IPS DF 6.9 (cell line): ENCODE data around the gene LSP1.
A peak's percentile ranks its signal among the peaks of the same experiment; 100 is the strongest.

ENCODE experiments used
- DNase-seq: peaks from one replicate; pipeline ENCODE4 v3.0.0-alpha.2; 2013; ENCODE audit warnings: low read depth, low spot score
- H3K27ac ChIP-seq: one replicate; pipeline ENCODE4 v1.5.1; 2013; ENCODE audit warnings: low read length, control low read depth
- H3K27me3 ChIP-seq: 2 replicates; pipeline ENCODE4 v1.6.1; 2013; ENCODE audit warnings: mild to moderate bottlenecking, low read length; ENCODE audit not compliant: control insufficient read depth, insufficient read depth
- H3K36me3 ChIP-seq: 2 replicates; pipeline ENCODE4 v1.6.1; 2013; ENCODE audit warnings: low read length; ENCODE audit not compliant: control insufficient read depth, insufficient read depth
- H3K4me1 ChIP-seq: 2 replicates; pipeline ENCODE4 v1.6.1; 2013; ENCODE audit warnings: low read length; ENCODE audit not compliant: control insufficient read depth, insufficient read depth
- H3K4me3 ChIP-seq: 2 replicates; pipeline ENCODE4 v1.5.1; 2013; ENCODE audit warnings: mild to moderate bottlenecking, low read length
- H3K9me3 ChIP-seq: 2 replicates; pipeline ENCODE4 v1.6.1; 2013; ENCODE audit warnings: low read length, inconsistent platforms; ENCODE audit not compliant: control insufficient read depth, insufficient read depth
- WGBS: extraction: QIAGEN DNeasy Blood & Tissue Kit; methylation state at CpG from one replicate; pipeline ENCODE4 v1.1.7; 2013; ENCODE audit warnings: mixed read lengths, missing lambda C conversion rate; ENCODE audit not compliant: insufficient read length, insufficient coverage; 5-methylcytosine and 5-hydroxymethylcytosine counted together

LSP1 gene

GRCh38 chr11:1824221-1825038 lies 28.5 kb upstream of the LSP1 start:
- H3K4me1 ChIP-seq: no peaks in the 10 kb centered on the region; the same call in 1 of the 2 replicates
- H3K27ac ChIP-seq: no peak overlapping the region
- no peak for DNase-seq
- peaks cover 2% of the 10 kb centered on the region; the same call in 1 of the 2 replicates for H3K36me3 ChIP-seq
- no peaks in the 10 kb centered on the region for H3K27me3 ChIP-seq
- no peak overlapping the region for H3K4me3 ChIP-seq
- H3K9me3 ChIP-seq: no peaks in the 10 kb centered on the region
- WGBS: no CpG with 5 or more reads among the region's 23 CpGs

DNA sequence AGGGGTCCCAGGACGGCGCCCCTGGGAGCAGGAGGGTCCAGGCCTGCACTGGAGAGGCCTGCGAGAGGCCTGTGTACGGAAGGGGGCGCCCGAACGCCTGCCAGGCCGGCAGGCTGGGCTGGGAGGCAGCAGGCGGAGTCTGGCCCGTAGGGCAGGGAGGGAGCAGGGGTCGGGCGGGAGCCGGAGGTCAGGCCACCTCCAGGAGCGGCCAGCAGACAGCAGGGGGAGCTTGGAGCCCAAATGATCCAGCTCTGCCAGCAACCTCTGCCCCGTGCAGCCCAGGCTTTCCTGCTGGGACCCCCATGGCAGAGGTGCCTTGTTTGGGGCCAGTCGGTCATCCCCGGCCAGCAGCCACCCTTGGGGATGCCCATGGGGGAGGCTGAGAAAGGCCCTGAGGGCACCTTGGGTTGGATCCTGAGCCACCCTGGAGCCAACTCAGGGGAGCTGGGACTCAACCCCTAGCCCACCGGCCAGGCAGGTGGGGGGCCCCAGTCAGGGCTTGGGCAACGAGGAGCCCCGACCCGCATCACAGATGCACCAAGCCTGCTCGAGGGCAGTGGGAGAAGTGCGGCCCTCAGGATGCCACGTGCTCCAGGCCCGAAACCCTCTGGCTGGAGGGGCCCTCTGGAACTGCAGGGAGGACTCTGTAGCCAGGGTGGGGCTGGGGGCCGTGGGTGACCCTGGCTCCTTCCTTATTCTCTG lies 27.7 kb upstream of the LSP1 start:
- no CpG with 5 or more reads among the region's 26 CpGs for WGBS
- Histone ChIP-seq H3K4me1 (no peaks in the 10 kb centered on the region; the same call in 1 of the 2 replicates), H3K36me3 (peaks cover 2% of the 10 kb centered on the region; the same call in 1 of the 2 replicates), H3K27ac (no peak overlapping the region), H3K9me3 (no peaks in the 10 kb centered on the region), H3K27me3 (no peaks in the 10 kb centered on the region), H3K4me3 (no peak overlapping the region)
- DNase-seq: peak; percentile 71

DNA sequence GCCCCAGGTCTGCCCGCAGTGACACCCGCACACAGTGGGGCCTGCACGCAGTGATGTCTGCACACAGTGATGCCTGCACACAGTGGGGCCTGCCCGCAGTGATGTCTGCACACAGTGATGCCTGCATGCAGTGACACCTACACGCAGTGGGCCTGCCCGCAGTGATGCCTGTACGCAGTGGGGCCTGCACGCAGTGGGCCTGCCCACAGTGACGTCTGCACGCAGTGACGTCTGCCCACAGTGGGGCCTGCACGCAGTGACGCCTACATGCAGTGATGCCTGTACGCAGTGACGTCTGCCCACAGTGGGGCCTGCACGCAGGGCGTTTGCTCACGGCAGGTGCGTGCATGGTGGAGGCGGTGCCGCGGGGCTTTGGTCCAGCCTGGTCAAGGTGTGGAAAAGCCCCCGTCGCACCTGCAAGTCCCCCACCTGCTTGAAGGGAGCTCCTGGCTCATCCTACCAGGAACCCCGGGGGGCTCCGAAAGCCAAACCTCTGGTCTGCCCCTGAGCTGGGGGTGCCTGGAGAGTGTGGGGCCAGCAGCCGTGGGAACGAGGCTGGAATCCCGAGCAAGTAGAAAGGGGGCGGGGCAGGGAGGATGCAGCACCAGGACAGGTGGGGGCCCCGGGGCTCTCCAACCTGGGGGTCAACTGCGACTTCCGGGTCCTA lies 27.0 kb upstream of the LSP1 start:
- Histone ChIP-seq H3K27ac (no peak overlapping the region), H3K9me3 (no peaks in the 10 kb centered on the region), H3K4me3 (no peak overlapping the region), H3K27me3 (no peaks in the 10 kb centered on the region), H3K36me3 (peaks cover 2% of the 10 kb centered on the region; the same call in 1 of the 2 replicates), H3K4me1 (no peaks in the 10 kb centered on the region; the same call in 1 of the 2 replicates)
- no CpG with 5 or more reads among the region's 33 CpGs for WGBS
- DNase-seq: no peak

- no peak for DNase-seq
- H3K4me3 ChIP-seq: no peak overlapping the region
- WGBS: no CpG with 5 or more reads among the region's 15 CpGs
- H3K4me1 ChIP-seq: no peaks in the 10 kb centered on the region; the same call in 1 of the 2 replicates
- H3K36me3 ChIP-seq: peaks cover 2% of the 10 kb centered on the region; the same call in 1 of the 2 replicates
- H3K9me3 ChIP-seq: no peaks in the 10 kb centered on the region
- H3K27ac ChIP-seq: no peak overlapping the region
- H3K27me3 ChIP-seq: no peaks in the 10 kb centered on the region
Observed at GRCh38 chr11:1826552-1827094, 26.3 kb upstream of the LSP1 start.

- H3K36me3 ChIP-seq: peaks cover 2% of the 10 kb centered on the region; the same call in 1 of the 2 replicates
- no peak overlapping the region for H3K4me3 ChIP-seq
- WGBS: no CpG with 5 or more reads among the region's 27 CpGs
- H3K27me3 ChIP-seq: no peaks in the 10 kb centered on the region
- no peaks in the 10 kb centered on the region for H3K9me3 ChIP-seq
- H3K27ac ChIP-seq: no peak overlapping the region
- DNase-seq: no peak
- H3K4me1 ChIP-seq: no peaks in the 10 kb centered on the region; the same call in 1 of the 2 replicates
Observed at GRCh38 chr11:1827095-1827813, 25.6 kb upstream of the LSP1 start.

GRCh38 chr11:1827931-1828330 lies 25.0 kb upstream of the LSP1 start:
- Histone ChIP-seq H3K9me3 (no peaks in the 10 kb centered on the region), H3K36me3 (peaks cover 2% of the 10 kb centered on the region; the same call in 1 of the 2 replicates), H3K4me1 (no peaks in the 10 kb centered on the region; the same call in 1 of the 2 replicates), H3K27ac (no peak overlapping the region), H3K4me3 (no peak overlapping the region), H3K27me3 (no peaks in the 10 kb centered on the region)
- no CpG with 5 or more reads among the region's 19 CpGs for WGBS
- DNase-seq: no peak

DNA sequence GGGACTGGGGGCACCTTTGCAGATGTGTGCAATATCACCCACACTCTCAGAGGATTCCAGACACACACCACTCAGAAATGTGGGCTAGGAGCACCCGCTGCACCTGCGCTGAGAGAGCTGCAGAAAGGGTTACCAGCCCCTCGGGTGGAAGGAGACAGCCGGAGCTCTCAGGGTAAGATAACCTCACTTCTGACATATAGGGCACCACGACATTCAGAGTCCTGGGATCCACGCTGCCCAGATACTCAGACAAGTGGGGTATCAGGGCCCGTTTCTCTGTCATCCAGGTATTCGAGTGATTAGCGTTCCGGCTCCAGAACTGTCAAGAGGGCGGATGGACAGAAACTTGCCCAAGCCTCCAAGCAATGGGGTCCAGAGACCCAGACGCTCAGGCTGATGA lies 24.3 kb upstream of the LSP1 start:
- Histone ChIP-seq H3K27me3 (no peaks in the 10 kb centered on the region), H3K4me3 (no peak overlapping the region), H3K27ac (no peak overlapping the region), H3K4me1 (no peaks in the 10 kb centered on the region; the same call in 1 of the 2 replicates), H3K9me3 (no peaks in the 10 kb centered on the region), H3K36me3 (peaks cover 2% of the 10 kb centered on the region; the same call in 1 of the 2 replicates)
- no CpG with 5 or more reads among the region's 12 CpGs for WGBS
- no peak for DNase-seq

DNA sequence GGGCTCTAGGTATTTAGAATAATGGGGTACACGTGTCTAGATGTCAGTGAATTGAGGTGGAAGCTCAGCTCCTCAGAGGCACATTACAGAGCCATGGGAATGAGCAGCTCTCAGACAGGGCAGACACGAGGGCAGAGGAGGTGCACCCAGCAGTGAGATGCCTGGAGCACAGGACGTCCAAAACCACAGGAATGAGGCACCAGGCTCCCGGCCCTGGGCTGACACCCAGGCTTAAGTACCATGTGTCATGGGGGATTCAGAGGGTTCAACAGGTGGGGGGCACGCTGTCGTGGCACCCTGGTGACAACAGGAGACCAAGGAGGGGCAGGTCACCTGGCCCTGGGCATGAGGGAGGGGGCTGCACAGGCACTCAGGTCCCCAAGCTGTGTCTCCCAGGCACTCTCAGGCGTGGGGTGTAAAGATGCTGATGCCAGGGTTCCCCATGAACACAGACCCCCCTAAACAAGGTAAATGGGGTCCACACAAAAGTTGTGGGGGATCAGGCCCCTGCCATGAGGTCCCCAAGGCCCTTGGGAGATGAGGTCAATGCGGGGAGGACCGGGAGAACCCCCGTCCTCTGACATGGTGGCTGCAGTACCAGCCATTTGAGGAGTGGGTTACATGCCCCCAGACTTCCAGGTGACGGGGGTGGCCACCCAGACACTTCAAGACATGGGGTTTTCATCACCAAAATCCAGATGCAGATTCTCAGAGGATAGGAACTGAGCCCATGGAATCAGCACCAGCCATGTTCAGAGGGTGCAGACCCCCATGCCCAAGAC lies 23.7 kb upstream of the LSP1 start:
- no CpG with 5 or more reads among the region's 11 CpGs for WGBS
- Histone ChIP-seq H3K4me1 (no peaks in the 10 kb centered on the region; the same call in 1 of the 2 replicates), H3K36me3 (peaks cover 2% of the 10 kb centered on the region; the same call in 1 of the 2 replicates), H3K27ac (no peak overlapping the region), H3K27me3 (no peaks in the 10 kb centered on the region), H3K9me3 (no peaks in the 10 kb centered on the region), H3K4me3 (no peak overlapping the region)
- no peak for DNase-seq

DNA sequence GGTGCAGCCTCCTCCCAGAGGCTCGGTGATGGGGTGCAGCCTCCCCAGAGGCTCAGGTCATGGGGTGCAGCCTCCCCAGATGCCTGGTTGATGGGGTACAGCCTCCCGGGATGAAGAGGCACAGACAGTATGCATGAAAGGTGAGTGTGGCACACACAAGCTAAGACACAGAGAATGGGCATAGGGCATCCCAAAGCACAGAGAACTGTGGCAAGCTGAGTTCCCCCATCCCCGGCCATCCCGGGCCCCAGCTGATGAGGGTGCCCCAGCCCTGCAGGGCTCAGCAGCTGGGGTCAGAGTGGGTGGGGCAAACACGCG lies 22.9 kb upstream of the LSP1 start:
- no peaks in the 10 kb centered on the region for H3K27me3 ChIP-seq
- peaks cover 2% of the 10 kb centered on the region; the same call in 1 of the 2 replicates for H3K36me3 ChIP-seq
- H3K4me3 ChIP-seq: no peak overlapping the region
- H3K27ac ChIP-seq: no peak overlapping the region
- no peaks in the 10 kb centered on the region for H3K9me3 ChIP-seq
- WGBS: no CpG with 5 or more reads among the region's 6 CpGs
- no peaks in the 10 kb centered on the region; the same call in 1 of the 2 replicates for H3K4me1 ChIP-seq
- no peak for DNase-seq
